NCI-H446 treated with DMSO at 0.1 percent for 48 hours (cell line): Measurements from ENCODE around the gene ACAD8.
"Not testable (repeated sequence)": the region's sequence is repeated elsewhere in the genome, so short reads cannot be mapped to it uniquely, and the experiment has no call there.

Source experiments
- DNase-seq: peaks from one replicate; lab custom pipeline; 2025; lab: John Stamatoyannopoulos, UW

ACAD8 gene

DNA sequence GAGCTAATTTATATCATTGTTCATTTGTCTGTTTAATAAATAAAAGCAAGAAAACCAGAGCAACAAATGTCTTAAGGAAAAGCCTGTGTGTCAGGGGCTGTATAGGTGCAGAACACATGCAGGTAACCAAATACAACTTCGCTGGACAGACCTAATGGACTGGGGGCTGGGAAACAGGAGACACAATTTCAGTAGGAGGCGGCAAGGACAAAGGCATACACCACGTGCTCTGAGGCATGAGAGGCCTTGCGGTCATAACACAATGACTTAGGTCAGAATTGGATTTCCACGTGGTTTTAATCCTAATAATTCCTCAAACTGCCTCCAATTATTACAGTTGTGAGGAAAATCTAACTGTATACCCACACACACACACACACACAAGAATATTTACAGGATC is 14.1 kb downstream of the ACAD8 start:
- DNase-seq, result no peak

DNA sequence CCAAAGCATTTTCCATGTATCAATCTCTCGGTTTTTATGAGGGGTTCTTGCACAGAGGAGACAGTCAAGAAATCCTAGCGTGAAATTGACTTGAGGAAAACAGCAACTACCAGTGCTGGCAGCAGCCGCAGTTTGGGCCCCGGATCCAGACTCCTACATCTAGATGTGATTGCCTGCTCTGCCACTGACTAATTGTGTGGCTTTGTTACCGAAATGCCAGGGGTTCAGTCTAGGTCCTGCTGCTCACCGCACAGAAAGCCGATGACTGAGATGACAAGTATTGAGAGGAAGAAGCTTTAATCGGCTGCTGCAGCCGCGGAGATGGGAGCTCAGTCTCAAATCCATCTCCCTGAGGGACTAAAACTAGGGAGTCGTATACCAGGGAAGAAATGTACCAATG is 14.6 kb downstream of the ACAD8 start:
- no peak for DNase-seq

DNA sequence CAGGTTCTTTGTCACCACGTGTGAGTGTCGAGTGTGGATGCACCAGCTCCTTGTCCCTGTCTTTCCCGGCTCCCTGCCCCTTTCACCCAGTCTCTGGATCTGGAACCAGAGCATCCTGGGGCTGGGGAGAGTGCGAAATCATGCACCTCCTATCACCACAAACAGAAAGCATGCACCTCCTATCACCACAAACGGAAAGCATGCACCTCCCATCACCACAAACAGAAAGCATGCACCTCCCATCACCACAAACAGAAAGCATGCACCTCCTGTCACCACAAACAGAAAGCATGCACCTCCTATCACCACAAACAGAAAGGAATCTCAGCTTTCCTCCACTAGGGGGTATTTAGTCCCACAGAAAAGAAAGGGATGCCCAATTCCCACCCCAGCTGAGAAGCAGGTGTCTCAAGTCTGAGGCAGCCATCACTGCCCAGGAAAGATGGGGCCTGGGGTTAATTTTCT is 16.9 kb downstream of the ACAD8 start:
- no peak for DNase-seq

DNA sequence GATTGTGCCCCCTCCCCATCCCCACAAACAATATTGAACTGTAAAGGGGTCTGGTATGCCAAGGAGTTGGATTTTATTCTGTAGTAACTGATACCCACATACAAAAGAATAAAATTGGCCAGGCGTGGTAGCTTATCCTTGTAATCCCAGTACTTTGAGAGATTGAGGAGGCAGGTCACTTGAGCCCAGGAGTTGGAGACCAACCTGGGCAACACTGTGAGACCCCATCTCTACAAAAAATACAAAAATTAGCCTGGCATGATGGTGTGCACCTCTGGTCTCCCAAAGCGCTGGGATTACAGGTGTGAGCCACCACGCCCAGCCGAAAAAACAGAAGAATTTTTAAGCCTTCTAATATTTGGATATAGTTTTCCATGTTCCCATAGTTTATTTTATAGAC is 18.6 kb downstream of the ACAD8 start:
- DNase-seq, result no peak

DNA sequence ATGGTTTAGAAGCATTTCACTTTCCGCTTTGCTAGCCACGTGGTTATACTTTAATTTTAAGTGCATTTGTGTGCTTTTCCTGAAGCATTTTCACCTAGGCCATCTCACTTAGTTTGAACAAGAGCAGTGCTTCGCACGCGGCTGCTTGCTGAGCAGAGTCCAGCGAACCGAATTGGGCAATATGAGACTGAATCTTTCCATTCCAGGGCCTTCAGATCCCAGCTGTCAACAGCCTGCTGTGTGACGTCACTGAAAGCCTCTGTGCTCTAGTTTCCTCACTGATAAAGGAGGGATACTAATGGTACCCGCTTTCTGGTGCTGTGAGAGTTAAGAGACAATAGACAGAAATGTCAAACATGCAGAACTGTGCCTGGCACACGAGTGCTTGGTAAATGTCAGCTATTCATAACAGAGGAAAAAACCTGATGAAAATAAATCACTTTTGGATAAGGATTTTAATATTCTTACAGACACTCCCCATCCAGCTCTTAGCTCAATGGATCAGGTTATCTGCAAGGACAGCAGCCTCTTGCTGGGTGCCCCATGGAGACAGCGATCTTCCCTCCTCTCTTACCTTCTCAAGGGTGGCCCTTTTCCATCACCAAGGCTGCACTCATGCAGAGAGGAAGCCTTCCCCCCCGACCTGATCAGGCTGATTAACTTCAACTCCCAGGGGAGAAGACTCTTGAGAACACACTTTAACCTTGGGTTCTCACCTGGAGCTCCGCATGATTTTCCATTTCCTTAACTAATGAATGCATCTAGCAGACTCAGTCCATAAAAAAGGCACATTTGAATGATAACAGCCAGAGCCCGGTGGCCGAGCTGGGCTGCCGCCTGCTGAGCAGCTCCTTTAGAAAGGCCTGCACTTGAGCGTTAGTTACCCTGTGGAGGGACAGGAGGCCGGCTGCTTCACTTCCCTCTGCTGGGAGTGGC is 19.3 kb downstream of the ACAD8 start:
- DNase-seq, result no peak

DNA sequence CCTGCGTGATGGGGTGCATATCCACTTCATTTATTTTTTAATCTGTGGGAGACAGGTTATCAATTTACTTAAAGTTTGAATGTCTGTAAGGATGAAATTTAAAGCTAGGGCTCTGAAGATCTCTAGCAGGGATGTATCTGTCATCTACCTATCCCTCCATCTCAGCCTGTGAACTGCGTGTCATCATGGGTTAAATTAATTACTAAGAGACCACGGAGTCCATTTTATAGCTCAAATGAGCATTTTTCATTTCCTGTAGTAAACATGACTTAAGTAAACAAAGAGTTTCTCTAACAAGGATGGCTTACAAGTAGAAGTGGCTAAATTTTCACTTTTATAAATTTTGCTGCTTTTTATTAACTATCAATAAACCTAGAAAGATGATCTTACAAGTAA is 19.9 kb downstream of the ACAD8 start:
- no peak for DNase-seq

DNA sequence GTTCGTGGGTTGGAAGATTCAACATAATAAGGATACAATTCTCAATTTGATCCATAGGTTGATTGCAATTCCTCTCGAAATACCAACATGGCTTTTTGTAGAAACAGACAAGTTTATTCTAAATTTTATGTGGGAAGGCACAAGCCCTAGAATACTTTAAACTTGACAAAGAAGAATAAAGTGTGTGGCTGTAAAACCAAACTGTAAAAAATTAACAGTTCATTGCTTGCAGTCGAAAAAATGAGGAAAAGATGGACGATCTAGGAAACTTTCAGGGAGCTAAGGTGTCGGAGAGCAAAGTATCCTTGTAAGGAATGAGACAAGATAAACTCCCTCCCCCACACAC is 21.8 kb downstream of the ACAD8 start:
- DNase-seq, result no peak

DNA sequence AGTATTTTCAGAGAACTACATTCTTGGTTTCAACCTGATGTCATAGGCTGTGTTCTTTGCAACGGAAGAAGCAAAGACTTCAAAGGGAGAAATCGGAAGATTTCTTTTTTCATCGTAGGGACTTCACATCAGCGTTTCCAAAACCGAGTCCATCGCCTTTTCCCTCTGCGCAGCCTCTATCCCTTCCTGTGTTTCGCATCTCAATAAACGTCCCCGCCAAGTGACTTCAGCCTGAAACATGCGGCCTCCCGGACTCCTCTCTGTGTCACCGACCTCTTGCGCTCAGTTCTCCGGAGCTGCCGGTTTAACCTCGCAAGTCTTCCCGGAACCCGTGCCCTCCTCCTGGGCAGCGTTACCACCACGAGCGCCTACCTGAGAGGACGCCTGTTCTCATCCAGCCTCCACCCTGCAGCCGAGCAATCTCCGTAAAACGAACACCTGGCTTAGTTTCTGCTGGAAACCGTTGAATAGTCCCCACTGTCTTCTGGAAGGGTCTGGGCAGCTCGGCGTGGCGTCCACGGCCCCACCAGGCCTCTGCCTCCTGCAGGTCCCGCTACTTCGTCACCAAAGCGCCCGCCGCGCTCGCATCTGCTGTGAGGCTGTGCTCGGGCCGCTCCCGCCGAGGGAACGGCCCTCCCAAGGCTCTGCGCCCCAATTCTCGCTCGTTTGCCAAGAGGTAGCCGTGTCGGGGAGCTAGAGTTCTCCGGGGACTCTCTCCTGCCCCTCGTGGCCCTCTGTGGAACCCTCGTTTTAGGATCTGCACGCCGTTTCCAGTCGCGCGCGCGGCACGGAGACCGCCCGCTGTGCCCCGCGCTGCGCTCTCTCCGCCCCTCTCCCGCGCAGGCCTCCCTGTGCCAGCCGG is 22.4 kb downstream of the ACAD8 start, which contains the start of gene GLB1L3:
GLB1L3 (plus strand) TSS at position 846 of the 862 bp plus-strand sequence. CDS start 362 bp downstream, outside the sequence.
- DNase-seq, result no peak

DNA sequence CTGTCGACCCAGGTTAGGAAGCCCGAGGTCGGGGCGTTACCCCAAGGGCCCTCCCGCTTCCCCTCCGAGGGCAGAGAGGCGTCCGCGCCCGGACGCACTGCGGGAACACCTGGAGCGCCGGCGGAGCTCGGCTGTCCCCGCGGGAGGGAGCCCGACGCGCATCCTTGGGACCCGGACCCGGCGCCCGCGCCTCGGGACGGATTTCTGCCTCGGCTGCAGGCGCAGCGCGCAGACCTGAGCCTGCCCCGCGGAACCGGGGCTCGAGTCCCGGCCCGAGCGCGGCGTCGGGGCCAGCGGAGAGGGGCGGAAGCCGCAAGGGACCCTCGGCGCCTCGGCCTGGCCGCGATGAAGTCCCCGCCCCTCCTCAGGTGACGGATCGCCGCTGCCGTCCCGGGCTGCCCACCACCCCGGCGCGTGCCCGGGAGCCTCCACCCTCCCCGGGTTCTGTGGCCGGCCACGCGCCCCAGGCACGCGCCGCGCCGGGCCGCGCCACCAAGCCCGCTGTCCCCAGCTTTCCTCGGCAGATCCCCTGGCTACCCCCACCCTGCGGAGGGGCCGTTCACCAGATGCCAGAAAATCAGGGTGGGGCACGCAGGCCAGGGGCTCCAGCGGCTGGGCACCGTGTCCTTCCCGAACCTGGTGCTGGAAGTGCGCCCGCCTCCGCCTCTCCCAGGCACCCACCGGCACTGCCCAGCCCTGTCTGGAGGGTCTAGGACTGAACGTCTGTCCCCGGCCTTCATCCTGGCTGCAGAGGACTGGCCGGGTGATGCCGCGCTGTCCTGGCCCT is 23.2 kb downstream of the ACAD8 start:
- no peak for DNase-seq

DNA sequence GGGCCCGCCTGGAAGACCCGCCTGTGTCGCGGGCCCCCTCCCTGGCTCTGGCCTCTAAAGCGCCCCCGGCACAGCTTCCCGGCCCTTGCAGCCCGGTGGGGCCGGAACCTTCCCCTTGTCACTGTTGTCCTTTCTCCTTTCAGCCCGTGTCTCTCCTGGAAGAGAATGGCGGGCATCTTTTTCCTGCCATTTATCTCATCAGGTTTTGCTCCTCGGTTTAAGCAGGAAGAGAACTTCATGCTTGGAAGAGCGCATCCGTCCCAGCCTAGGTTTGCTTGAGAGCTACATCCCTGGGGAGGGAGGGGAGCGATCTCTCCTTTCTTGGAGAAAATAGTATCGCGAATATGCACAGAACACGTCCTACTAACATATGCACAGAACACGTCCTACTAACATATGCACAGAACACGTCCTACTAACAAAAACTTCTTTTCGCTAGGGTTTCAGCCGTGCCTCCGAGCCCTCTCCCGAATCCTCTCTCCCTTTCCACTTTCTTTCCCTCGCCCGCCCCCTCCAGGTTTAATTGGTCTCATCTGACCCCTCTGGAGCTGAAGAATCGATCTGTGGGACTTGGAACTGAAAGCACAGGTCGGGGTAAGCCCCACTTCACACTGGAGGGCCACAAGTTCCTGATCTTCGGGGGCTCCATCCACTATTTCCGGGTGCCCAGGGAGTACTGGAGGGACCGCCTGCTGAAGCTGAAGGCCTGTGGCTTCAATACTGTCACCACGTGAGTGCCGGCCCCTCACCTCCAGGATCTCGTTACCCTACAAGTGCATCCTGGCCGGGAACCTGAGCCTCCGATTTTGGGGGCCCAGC is 24.0 kb downstream of the ACAD8 start:
- DNase-seq, result no peak

DNA sequence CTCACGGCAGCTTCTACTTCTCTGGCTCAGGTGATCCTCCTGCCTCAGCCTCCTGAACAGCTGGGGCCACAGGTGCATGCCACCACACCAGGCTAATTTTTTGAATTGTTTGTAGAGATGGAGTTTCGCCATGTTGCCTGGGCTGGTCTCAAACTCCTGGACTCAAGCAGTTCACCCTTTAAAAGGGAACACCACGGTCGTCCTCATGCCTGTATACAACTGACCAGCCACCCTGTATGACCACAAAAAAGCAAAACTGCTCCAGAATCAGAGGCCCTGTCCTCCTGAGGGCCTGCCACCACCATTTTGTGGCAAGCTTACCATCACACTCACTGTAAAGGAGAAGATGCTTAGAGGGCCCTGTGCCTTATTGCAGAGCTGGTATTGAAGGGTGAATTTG is 25.0 kb downstream of the ACAD8 start:
- no peak for DNase-seq

DNA sequence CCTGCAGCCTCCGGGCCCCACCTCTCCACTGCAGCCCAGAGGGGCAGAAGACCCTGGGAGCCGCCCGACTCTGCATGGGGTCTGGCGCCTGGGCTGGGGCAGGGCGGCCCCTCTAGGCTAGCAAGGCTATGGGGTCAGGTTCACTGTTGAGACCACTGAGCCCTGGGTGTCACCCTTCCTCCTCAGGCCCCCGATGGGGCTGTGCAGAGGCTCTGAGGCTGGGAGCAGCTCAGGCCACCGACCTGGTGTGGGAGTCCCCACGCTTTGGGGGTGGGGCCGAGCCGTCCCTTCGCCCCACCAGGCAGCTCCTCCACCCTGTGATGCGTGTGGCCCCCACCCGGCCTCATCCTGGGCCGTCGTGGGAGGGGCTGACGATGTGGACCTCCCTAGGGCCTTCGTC is 28.3 kb downstream of the ACAD8 start:
- not testable (repeated sequence) for DNase-seq

DNA sequence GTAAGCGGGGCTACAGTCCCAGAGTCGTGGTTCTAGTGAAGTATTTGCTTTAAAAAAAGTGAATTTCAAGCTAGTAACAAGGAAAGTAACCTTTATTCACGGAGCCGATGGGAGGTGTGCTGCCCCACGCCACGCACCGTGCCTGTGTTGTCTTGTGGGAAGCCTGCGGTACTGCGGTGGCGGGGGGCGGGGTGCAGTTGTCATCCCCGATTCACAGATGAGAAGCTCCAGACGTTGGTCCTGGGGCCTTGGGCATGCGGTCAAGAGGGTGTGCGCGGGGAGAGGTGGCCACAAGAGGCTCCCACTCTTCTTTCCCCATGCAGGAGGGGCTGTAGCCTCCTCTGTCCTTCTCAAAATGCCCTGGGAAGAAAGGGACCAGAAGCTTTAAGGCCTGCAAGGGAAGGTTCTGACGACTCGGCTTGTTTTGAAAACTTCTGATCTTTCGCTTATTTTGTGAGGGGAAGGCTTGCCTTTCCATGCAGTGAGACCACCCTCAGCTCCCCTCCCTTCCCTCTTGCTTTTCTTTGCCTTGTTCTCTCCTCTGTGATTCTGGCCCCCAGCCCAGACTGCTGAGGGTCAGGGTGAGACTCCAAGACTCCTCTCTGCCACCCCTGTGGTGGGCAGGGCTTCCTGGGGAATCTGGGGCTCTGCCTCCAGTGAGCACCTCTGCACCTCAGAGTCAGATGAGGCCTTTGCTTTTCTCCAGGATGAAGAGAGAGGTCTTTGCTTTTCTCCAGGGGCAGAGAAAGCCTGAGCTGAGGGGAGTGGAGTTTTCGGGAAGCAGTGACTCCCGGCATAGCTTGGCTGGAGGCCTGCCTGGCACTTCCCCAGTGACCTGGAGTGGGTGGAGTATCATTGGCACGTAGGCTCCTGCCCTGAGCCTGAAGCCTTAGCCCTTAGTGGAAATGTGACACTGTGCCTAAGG is 29.0 kb downstream of the ACAD8 start:
- no peak for DNase-seq

DNA sequence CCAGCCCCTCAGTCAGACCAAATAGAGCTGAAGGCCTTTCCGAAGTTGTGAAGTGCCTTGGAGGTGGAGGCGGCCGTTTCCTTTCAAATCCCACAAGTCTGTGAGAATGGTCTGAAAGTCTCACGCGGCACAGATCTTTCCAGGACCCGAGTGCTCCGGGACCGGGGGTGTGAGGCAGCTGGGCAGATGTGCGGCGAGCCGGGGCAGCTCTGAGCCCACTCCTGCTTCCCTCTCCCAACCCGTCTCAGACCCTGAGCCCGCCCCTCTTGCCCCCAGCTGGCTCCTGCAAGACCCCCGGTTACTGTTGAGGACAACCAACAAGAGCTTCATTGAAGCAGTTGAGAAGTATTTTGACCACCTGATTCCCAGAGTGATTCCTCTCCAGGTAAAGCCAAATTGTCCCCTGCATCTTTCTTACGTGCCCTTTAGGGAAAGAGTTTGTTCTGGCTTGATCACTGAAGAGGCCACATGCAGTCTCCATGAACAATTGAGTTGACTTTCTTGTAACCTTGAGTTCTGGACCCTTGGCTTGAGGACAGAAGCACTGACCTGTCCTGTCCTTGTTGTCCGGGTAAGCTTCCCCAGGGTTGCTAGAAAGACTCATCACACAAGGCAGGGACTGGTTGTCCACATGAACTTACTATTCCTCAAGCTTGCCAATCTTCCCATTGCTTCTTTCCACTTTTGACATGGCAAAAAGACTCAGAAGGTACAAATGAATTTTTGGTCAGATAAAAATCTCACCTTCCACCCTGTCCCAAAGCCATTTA is 30.3 kb downstream of the ACAD8 start:
- no peak for DNase-seq

DNA sequence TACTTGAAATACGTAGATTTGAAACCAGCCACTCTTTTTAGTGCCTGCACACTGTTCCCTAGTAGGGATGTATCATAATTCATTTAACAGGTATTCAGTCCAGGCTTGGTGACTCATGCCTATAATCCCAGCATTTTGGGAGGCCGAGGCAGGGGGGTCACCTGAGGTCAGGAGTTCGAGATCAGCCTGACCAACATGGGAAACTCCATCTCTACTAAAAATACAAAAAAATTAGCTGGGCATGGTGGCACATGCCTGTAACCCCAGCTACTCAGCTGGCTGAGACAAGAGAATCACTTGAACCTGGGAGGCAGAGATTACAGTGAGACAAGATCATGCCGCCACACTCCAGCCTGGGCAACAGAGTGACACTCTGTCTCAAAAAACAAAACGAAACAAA is 31.0 kb downstream of the ACAD8 start:
- DNase-seq, result not testable (repeated sequence)

DNA sequence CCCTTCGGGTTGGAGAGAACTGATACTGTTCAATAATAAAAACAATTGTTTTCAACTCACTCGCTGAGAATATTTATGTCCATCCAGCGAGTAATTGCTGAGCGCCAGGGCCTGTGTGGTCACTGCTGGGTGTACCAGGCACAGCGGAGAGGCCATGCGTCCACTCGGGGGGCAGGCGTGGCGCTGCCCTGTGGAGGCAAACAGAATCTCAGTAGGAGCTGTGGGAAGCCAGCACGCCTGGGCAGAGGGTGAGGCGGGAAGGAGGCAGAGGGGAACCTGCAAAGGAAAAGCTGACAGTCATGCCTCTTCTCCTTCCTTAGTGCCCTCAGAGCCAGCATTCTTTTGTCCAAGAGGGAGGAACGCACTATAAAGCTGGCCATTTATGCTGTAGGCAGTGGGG is 34.2 kb downstream of the ACAD8 start:
- DNase-seq, result no peak

DNA sequence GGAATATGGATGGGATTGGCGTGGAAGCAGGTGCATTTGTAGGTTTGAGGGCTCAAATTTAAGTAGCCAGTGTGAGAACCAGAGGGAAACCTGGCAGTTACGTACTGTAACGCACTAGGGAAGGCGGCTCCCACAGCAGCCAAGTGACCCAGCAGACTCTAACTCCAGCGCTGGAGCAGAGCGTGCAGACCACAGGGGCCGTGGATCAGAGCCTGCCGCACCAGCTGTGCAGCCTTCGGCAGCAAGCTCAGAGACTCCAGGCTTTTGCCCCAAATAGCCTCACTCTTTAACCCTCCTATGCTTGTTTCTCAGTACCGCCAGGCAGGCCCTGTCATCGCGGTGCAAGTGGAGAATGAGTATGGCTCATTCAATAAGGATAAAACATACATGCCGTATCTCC is 35.1 kb downstream of the ACAD8 start:
- DNase-seq, result no peak

DNA sequence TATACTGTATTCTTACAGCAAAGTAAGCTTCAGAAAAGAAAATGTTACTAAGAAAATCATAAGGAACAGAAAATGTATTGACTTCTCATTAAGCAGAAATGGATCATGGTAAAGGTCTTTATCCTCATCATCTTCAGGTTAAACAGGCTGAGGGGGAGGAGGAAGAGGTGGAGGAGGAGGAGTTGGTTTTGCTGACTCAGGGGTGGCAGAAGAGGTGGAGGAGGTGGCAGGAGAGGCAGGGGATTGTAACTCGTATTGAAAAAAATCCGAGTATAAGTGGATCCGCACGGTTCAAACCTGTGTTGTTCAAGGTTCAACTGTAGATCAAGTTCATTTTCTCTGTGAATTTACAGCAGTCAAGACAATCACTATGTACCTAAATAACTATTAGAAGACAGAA is 35.8 kb downstream of the ACAD8 start:
- DNase-seq, result no peak

DNA sequence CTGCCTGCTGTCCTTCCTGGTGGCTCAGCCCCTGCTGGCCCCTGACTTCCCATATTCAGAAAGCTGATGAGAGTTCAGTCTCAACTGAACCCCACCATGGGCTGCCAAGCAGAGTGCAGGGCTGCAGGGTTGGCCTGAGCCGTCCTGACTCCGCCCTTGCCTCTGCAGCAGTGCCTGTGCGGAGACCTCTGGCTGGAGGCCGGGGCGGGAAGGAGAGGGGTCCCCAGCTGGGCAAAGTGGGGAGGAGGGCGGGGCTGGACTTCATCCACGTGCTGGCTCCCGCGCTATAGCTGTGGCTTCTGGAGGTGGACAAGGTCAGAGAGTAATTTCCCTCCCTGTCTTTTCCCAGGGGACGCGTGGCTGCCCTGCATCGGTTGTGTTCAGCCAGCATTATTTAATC is 36.4 kb downstream of the ACAD8 start:
- no peak for DNase-seq
